SW480 (cell line): ENCODE measurements around the gene ZNF213.
"Not testable (repeated sequence)": the region's sequence is repeated elsewhere in the genome, so short reads cannot be mapped to it uniquely, and the experiment has no call there.

Experiments used
- DNase-seq: peaks from one replicate; pipeline ENCODE4 v3.0.0-alpha.2; 2016; ENCODE audit warnings: low spot score

ZNF213 gene

GRCh38 chr16:3170440-3171180, 35.8 kb downstream of the ZNF213 start:
- DNase-seq = no peak

- DNase-seq = no peak
Observed at GRCh38 chr16:3171181-3171854, 36.5 kb downstream of the ZNF213 start.

- DNase-seq = no peak
Observed at GRCh38 chr16:3171855-3172593, 37.2 kb downstream of the ZNF213 start.

GRCh38 chr16:3173892-3174617, 39.2 kb downstream of the ZNF213 start:
- peak; percentile 25 for DNase-seq

- no peak for DNase-seq
Observed at GRCh38 chr16:3174618-3175148, 39.9 kb downstream of the ZNF213 start.

GRCh38 chr16:3175157-3176093, 40.6 kb downstream of the ZNF213 start:
- no peak for DNase-seq

- no peak for DNase-seq
Observed at GRCh38 chr16:3179651-3180050, 44.8 kb downstream of the ZNF213 start.

GRCh38 chr16:3180445-3180878, 45.6 kb downstream of the ZNF213 start:
- DNase-seq = no peak

- not testable (repeated sequence) for DNase-seq
Observed at GRCh38 chr16:3182293-3182607, 47.4 kb downstream of the ZNF213 start.

GRCh38 chr16:3182608-3183444, 48.0 kb downstream of the ZNF213 start:
- DNase-seq = peak; percentile 88

- peak; percentile 55 for DNase-seq
Observed at GRCh38 chr16:3183445-3184139, 48.8 kb downstream of the ZNF213 start.

GRCh38 chr16:3186946-3187690, 52.3 kb downstream of the ZNF213 start:
- no peak for DNase-seq

- no peak for DNase-seq
Observed at GRCh38 chr16:3187798-3188674, 53.2 kb downstream of the ZNF213 start, which contains the start of gene OR1F1. OR1F1 (plus strand) TSS chr16:3188204.

- DNase-seq = no peak
Observed at GRCh38 chr16:3188675-3188924, 53.8 kb downstream of the ZNF213 start.

GRCh38 chr16:3188925-3189825, 54.3 kb downstream of the ZNF213 start:
- DNase-seq = no peak

GRCh38 chr16:3189869-3190268, 55.0 kb downstream of the ZNF213 start:
- no peak for DNase-seq

- peak; percentile 62 for DNase-seq
Observed at GRCh38 chr16:3190949-3191353, 56.1 kb downstream of the ZNF213 start.
